Osteoblast (primary cell): ENCODE results near the gene LEMD3. TPM values are rescaled to one million over a fixed set of nuclear protein-coding genes. Genes with fewer than 3 reads are reported as not detected.

Experiments used
- DNase-seq: peaks from one replicate; pipeline ENCODE4 v3.0.0; 2011; ENCODE audit warnings: low spot score, mixed read lengths; ENCODE audit not compliant: insufficient read length; ENCODE audit errors: missing footprints
- H2AFZ ChIP-seq: 2 replicates; pipeline ENCODE4 v1.6.0; 2011; ENCODE audit warnings: mild to moderate bottlenecking, low read length
- H3K27ac ChIP-seq: 2 replicates; pipeline ENCODE4 v1.5.1; 2011; ENCODE audit warnings: mild to moderate bottlenecking, low read depth, low read length, moderate library complexity
- H3K27me3 ChIP-seq: 2 replicates; pipeline ENCODE4 v1.6.0; 2012; ENCODE audit warnings: mild to moderate bottlenecking, control low read depth, inconsistent platforms, low read length, moderate library complexity; ENCODE audit not compliant: insufficient read depth
- H3K36me3 ChIP-seq: 2 replicates; pipeline ENCODE4 v1.5.1; 2011; ENCODE audit warnings: mild to moderate bottlenecking, low read length, control low read depth, moderate library complexity; ENCODE audit not compliant: insufficient read depth
- H3K4me1 ChIP-seq: 2 replicates; pipeline ENCODE4 v1.5.1; 2011; ENCODE audit warnings: mild to moderate bottlenecking, low read length, control low read depth, moderate library complexity; ENCODE audit not compliant: insufficient read depth
- H3K4me2 ChIP-seq: 2 replicates; pipeline ENCODE4 v1.6.0; 2011; ENCODE audit warnings: mild to moderate bottlenecking, low read length; ENCODE audit not compliant: insufficient read depth
- H3K4me3 ChIP-seq: fragments of 200-600 bp; sonication (generic); 3 replicates; pipeline ENCODE4 v1.5.1; 2012; ENCODE audit warnings: mild to moderate bottlenecking, low read length, inconsistent platforms; ENCODE audit not compliant: insufficient read depth
- H3K79me2 ChIP-seq: 2 replicates; pipeline ENCODE4 v1.6.0; 2012; ENCODE audit warnings: mild to moderate bottlenecking, low read length, control low read depth, inconsistent platforms; ENCODE audit not compliant: insufficient read depth
- H3K9me3 ChIP-seq: 2 replicates; pipeline ENCODE4 v1.5.1; 2011; ENCODE audit warnings: low read depth, low read length, control low read depth
- H4K20me1 ChIP-seq: 2 replicates; pipeline ENCODE4 v1.6.0; 2012; ENCODE audit warnings: mild to moderate bottlenecking, low read length, control low read depth; ENCODE audit not compliant: insufficient read depth
- CTCF ChIP-seq: IDR thresholded peaks from 2 replicates; pipeline ENCODE4 v1.5.1; 2011; ENCODE audit warnings: mild to moderate bottlenecking, low read depth, low read length, moderate library complexity; ENCODE audit errors: extremely low read depth
- total RNA-seq: library from RNA; depleted of rRNA; stranded (reverse); fragments of >200 nt; gene quantifications from 2 replicates; pipeline ENCODE4 v1.2.3, GENCODE V29; 2012

LEMD3 gene
- total RNA-seq, 1 donor: 27.5 TPM

GRCh38 chr12:65164774-65165173 is 4.6 kb upstream of the LEMD3 start:
- peaks cover 22% of the 10 kb centered on the region for H3K27me3 ChIP-seq
- no peak overlapping the region for H3K4me2 ChIP-seq
- no peaks in the 10 kb centered on the region for H3K36me3 ChIP-seq
- peaks cover 9% of the 10 kb centered on the region for H3K79me2 ChIP-seq
- no peak overlapping the region for H2AFZ ChIP-seq
- TF ChIP-seq CTCF: no peak
- H3K4me1 ChIP-seq: peaks cover 8% of the 10 kb centered on the region
- DNase-seq: no peak
- no peak overlapping the region for H3K27ac ChIP-seq
- H3K9me3 ChIP-seq: no peaks in the 10 kb centered on the region
- no peak overlapping the region for H3K4me3 ChIP-seq
- H4K20me1 ChIP-seq: no peaks in the 10 kb centered on the region

- Histone ChIP-seq H3K4me1 (peaks cover 29% of the 10 kb centered on the region), H3K4me3 (peak overlapping the region; percentile 97), H3K36me3 (no peaks in the 10 kb centered on the region), H2AFZ (peak overlapping the region; percentile 100), H3K79me2 (peaks cover 48% of the 10 kb centered on the region), H3K27me3 (no peaks in the 10 kb centered on the region), H4K20me1 (peaks cover 26% of the 10 kb centered on the region), H3K9me3 (no peaks in the 10 kb centered on the region), H3K27ac (peak overlapping the region; percentile 89), H3K4me2 (peak overlapping the region; percentile 100)
- no peak for TF ChIP-seq CTCF
- DNase-seq: peak; percentile 66
These were observed 583 bp upstream of the LEMD3 start for GRCh38 chr12:65168681-65169319.

- Histone ChIP-seq H3K4me1 (peaks cover 29% of the 10 kb centered on the region), H3K79me2 (peaks cover 62% of the 10 kb centered on the region)
These were observed 962 bp downstream of the LEMD3 start for GRCh38 chr12:65170209-65170881.

More at GRCh38 chr12:65170209-65170881, 962 bp downstream of the LEMD3 start:
- Histone ChIP-seq H3K9me3 (no peaks in the 10 kb centered on the region), H3K4me2 (peak overlapping the region; percentile 100), H3K36me3 (no peaks in the 10 kb centered on the region), H4K20me1 (peaks cover 32% of the 10 kb centered on the region), H3K27ac (peak overlapping the region; percentile 89), H3K27me3 (no peaks in the 10 kb centered on the region), H3K4me3 (peak overlapping the region; percentile 97), H2AFZ (peak overlapping the region; percentile 100)
- TF ChIP-seq CTCF: no peak
- DNase-seq: peak; percentile 94
